Body of pancreas (tissue), 4 donors: ENCODE results near the gene ZNF281. TPM values are rescaled to one million over a fixed set of nuclear protein-coding genes. Genes with fewer than 3 reads are reported as not detected.

Source experiments
- ATAC-seq: fragments of 150-250 bp; one replicate; pipeline ENCODE4 v1.9.1; 2016
- DNase-seq, 4 donors: peaks; one replicate each; pipeline ENCODE4 v3.0.0-alpha.2; 2019
- H3K27ac ChIP-seq, 4 donors: fragments of 200-600 bp; sonication (generic); 1 replicate in 3 of 4; 2 replicates in 1 of 4; pipeline versions ENCODE4 v1.5.1 to v1.6.1; 2016 to 2019; ENCODE audit warnings: mild to moderate bottlenecking in 1 of 4, mixed read lengths in 1 of 4, moderate library complexity in 1 of 4
- H3K27me3 ChIP-seq, 2 donors: fragments of 200-600 bp; sonication (generic); one replicate each; pipeline ENCODE4 v1.6.0; 2016; ENCODE audit warnings: mild to moderate bottlenecking in 1 of 2
- H3K36me3 ChIP-seq, 2 donors: fragments of 200-600 bp; sonication (generic); replicated peaks in 1 of 2; 2 replicates each; pipeline ENCODE4 v1.5.1; 2016; ENCODE audit warnings: low read depth in 2 of 2; ENCODE audit not compliant: insufficient read depth in 1 of 2
- H3K4me1 ChIP-seq: fragments of 200-600 bp; sonication (generic); one replicate; pipeline ENCODE4 v1.6.0; 2016
- H3K4me3 ChIP-seq, 2 donors: fragments of 200-600 bp; sonication (generic); 1 replicate in 1 of 2; 2 replicates in 1 of 2; pipeline ENCODE4 v1.5.1; 2016 to 2019
- H3K9me3 ChIP-seq, 3 donors: fragments of 200-600 bp; sonication (generic); 1 replicate in 2 of 3; 2 replicates in 1 of 3; pipeline ENCODE4 v1.5.1; 2016
- CTCF ChIP-seq, 7 experiments: fragments of 450-650 bp in 4 of 7; fragments of 200-600 bp in 3 of 7; sonication (generic) in 3 of 7; IDR thresholded peaks; one replicate each; pipeline ENCODE4 v1.5.1; 2016 to 2019; ENCODE audit warnings: antibody characterized with exemption in 7 of 7
- POLR2A ChIP-seq, 3 donors: fragments of 450-650 bp; IDR thresholded peaks; one replicate each; pipeline ENCODE4 v1.6.1; 2016; ENCODE audit warnings: antibody characterized with exemption in 3 of 3, mild to moderate bottlenecking in 2 of 3
- WGBS, 2 donors: methylation state at CpG; one replicate each; pipeline ENCODE4 v1.1.5; 2017; 5-methylcytosine and 5-hydroxymethylcytosine counted together
- intact Hi-C: fragments of 100-400 bp; cut with DNase I; formaldehyde crosslinking; loops from one replicate; pipeline ENCODE4 v1.15.1; 2023
- total RNA-seq, 2 donors: library from RNA; depleted of rRNA; stranded (reverse); fragments of >200 nt; gene quantifications; one replicate each; pipeline ENCODE4 v1.1.0, GENCODE V29; 2016

Gene ZNF281
- total RNA-seq, 2 donors from 2014 or later: 6.5 to 7.9 TPM

- intact Hi-C loops: no loop called here
- no peak overlapping the region for H3K4me3 ChIP-seq
- TF ChIP-seq POLR2A (IDR thresholded peaks at IDR 0.05): no peak
- no peak for TF ChIP-seq CTCF (IDR thresholded peaks at IDR 0.05)
- peaks cover 28% of the 10 kb centered on the region for H3K4me1 ChIP-seq
- H3K9me3 ChIP-seq: no peaks in the 10 kb centered on the region
- H3K27me3 ChIP-seq: no peaks in the 10 kb centered on the region
- H3K36me3 ChIP-seq: no peaks in the 10 kb centered on the region
- DNase-seq (no peak), ATAC-seq (no peak)
- 35% methylated on average over 2 of the region's 2 CpGs for WGBS, 2 donors
- no peak overlapping the region for H3K27ac ChIP-seq
Observed at GRCh38 chr1:200372885-200373181, 37.0 kb downstream of the ZNF281 start.

GRCh38 chr1:200372095-200372884, 37.5 kb downstream of the ZNF281 start:
- no peaks in the 10 kb centered on the region for H3K9me3 ChIP-seq
- no peaks in the 10 kb centered on the region for H3K27me3 ChIP-seq
- DNase-seq: peak in 3 of 4 donors; percentile 10 to 48 (median 17)
- H3K27ac ChIP-seq: peak overlapping the region in 1 of 4 donors; percentile 32
- no peak for TF ChIP-seq CTCF (IDR thresholded peaks at IDR 0.05)
- TF ChIP-seq POLR2A (IDR thresholded peaks at IDR 0.05): no peak
- H3K4me3 ChIP-seq: no peak overlapping the region
- peaks cover 28% of the 10 kb centered on the region for H3K4me1 ChIP-seq
- WGBS, 2 donors: 67 to 72% methylated on average over 3 of the region's 3 CpGs
- peak; percentile 55 for ATAC-seq
- no peaks in the 10 kb centered on the region for H3K36me3 ChIP-seq
- intact Hi-C loops: no loop called here

GRCh38 chr1:200369706-200370105, 40.1 kb downstream of the ZNF281 start:
- TF ChIP-seq POLR2A (IDR thresholded peaks at IDR 0.05) (no peak), CTCF (IDR thresholded peaks at IDR 0.05) (no peak)
- ATAC-seq (no peak), DNase-seq (no peak)
- Histone ChIP-seq H3K36me3 (no peaks in the 10 kb centered on the region), H3K9me3 (no peaks in the 10 kb centered on the region), H3K27ac (peak overlapping the region in 3 of 4 donors; percentile 12 to 41 (median 30)), H3K4me1 (peaks cover 28% of the 10 kb centered on the region), H3K27me3 (no peaks in the 10 kb centered on the region), H3K4me3 (no peak overlapping the region)
- intact Hi-C loops: no loop called here
- 32 to 37% methylated on average over 2 of the region's 2 CpGs for WGBS, 2 donors

GRCh38 chr1:200369131-200369530, 40.7 kb downstream of the ZNF281 start:
- Histone ChIP-seq H3K36me3 (no peaks in the 10 kb centered on the region), H3K27me3 (no peaks in the 10 kb centered on the region), H3K9me3 (no peaks in the 10 kb centered on the region), H3K4me3 (no peak overlapping the region), H3K27ac (peak overlapping the region in 3 of 4 donors; percentile 12 to 41 (median 30)), H3K4me1 (peaks cover 28% of the 10 kb centered on the region)
- intact Hi-C loops: no loop called here
- DNase-seq (no peak), ATAC-seq (no peak)
- WGBS, 2 donors: 90 to 91% methylated on average over 4 of the region's 4 CpGs
- no peak for TF ChIP-seq POLR2A (IDR thresholded peaks at IDR 0.05)
- no peak for TF ChIP-seq CTCF (IDR thresholded peaks at IDR 0.05)

- Histone ChIP-seq H3K27ac (no peak overlapping the region), H3K4me3 (no peak overlapping the region), H3K27me3 (no peaks in the 10 kb centered on the region), H3K9me3 (no peaks in the 10 kb centered on the region), H3K4me1 (peaks cover 28% of the 10 kb centered on the region), H3K36me3 (no peaks in the 10 kb centered on the region)
- DNase-seq (no peak), ATAC-seq (no peak)
- 79 to 92% methylated on average over 6 of the region's 6 CpGs for WGBS, 2 donors
- intact Hi-C loops: no loop called here
- TF ChIP-seq POLR2A (IDR thresholded peaks at IDR 0.05) (no peak), CTCF (IDR thresholded peaks at IDR 0.05) (no peak)
Observed at GRCh38 chr1:200368556-200368955, 41.3 kb downstream of the ZNF281 start.
